Activated T-cell treated with anti-CD3 and anti-CD28 coated beads for 48 hours (primary cell): ENCODE data around the gene APOH.

Source experiments
- DNase-seq: peaks from one replicate; pipeline ENCODE4 v3.0.0-alpha.2; 2020; ENCODE audit warnings: low read depth

APOH gene

DNA sequence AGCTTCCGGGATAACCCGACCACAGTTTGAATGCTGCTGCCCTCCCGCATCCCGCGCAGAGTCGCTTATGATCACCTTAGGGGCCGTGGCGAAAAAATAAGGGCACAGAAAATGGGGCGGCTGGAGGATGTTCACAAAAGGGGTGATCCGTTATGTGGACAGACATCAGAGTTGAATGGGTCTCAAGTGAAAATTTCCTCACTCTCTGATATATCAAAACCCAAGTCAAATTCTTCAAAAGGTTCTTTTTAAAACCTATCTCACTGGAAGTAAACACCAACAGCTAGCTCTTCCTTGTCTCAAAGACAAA is 36.9 kb downstream of the APOH start:
- no peak for DNase-seq

DNA sequence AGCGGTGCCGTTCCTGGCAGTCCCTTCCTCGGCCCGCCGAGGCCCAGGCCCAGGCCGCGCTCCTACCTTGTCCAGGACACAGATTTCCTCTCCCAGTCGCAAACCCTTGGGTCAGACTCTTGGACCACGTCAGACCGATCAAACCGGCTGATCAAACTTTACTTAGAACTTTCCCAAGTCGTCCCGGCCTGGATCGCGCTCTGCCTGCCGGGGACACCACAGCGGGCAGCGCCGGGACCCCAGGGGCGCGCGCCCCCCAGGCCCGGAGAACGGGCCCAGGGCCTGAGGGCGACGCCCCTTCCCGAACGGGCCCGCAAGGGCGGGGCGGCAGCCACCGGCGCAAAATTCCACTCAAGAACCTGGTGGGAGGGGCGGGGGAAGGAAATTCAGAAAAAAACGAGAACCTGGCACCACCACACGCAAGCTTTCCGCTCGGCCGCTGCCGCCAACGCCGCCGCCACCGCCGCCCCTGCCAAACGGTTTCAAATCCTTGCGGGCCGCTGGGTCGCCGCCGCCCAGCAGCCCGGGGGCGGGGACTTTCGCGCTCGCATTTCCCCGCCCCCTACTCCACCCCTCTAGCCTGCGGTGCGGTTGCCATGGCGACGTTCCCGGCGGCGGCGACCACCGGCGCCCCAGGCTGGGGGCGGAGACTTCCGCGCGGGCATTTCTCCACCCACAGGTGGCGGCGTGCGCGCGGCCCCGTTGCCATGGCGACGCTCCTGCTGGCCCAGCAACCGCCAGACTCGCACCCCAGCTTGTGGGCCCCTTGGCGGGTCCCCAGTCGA is 37.4 kb downstream of the APOH start, which contains the start of gene CEP112:
TSS of gene CEP112 (minus strand) at position 541 of the 785 bp plus-strand sequence.
- peak; percentile 84 for DNase-seq

DNA sequence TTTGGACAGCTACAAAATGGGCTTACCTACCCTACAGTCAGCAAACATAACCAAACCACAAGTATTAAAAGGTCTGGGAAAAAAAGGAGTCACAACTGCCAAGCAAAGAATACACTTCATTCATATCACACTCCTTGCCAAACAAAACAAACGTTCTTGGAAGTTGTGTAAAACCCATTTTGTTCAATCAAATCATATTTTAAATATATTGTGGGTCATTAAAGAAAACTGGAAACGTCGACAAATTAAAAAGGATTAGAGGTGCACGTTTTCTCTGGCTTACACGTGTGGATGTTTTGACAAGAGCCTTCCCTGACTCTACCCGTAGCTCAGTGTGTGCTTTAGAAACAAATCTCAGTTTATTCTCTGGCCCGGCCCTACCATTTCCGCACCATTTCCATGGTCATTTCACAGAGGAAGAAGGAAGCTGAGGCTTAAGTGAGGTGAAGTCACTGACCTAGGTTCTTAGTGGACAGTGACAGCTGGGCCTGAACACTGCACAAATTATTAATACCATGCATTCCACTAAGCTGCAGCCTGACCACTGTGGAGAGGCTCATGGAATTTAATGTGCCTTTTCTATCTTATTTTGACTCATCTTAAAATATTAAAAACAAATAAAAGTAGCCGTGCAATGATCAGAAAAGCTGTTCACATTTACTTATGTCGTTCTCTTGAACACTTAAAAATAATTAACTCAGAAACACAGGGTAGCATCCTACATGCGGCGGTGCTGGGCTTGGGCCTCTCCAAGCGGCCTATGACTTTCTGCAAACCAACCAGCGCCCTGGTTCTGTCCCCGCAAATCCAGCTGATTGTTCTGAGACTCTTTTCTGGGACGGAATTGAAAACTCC is 38.2 kb downstream of the APOH start:
- DNase-seq: no peak

DNA sequence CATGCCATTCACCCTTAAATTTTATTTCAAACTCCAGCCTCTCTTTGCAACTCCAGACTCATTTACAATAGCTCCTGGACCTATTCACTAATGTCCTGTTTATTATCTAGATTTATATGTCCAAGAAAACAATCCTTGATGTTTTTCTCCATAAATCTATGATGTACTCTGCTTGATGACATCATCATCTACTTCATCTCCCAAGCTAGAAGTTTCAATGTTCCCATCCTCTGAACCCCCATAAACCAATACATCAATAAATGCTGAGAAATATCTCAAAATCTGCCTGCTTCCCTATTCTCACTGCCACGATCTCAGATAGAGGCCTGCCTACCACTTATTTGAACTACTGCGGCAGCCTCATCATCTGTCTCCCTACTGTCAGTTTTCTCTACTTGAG is 41.5 kb downstream of the APOH start:
- no peak for DNase-seq

DNA sequence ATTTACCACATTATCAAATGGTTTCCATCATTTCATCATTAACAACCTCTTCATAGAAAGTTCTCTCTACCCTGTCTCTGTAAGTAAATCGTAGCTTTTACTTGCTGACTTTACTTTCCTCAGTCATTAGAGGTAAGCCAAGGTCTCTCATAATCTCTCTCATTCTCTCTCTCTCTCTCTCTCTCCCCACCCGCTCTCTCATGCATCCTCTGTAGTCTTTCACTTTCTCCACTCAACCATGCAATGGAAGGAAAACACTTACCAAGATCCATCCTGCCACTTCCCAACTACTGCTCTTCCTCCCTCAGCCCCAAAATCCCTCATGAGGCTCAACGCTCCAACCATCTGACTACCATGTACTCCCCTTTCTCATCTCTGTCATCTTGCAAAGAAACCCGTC is 43.4 kb downstream of the APOH start:
- no peak for DNase-seq

DNA sequence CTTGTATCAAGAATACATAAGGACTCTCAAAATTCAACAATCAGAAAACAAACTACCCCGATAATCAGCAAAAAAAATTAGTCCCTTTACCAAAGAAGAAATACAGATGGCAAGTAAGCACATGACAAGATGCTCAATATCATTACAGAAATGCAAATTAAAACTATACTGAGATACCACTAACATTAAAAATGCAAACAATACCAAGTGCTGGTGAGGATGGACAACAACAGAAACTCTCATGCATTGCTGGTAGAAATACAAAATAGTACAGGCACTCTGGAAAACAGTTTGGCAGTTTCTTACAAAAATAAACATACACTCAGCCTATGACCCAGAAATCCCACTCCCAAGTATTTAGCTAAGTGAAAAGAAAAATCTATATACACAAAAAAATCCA is 44.8 kb downstream of the APOH start:
- no peak for DNase-seq

GRCh38 chr17:66183529-66183928 is 45.7 kb downstream of the APOH start:
- no peak for DNase-seq

- no peak for DNase-seq
Observed at GRCh38 chr17:66178642-66179041, 50.6 kb downstream of the APOH start.

- no peak for DNase-seq
Observed at GRCh38 chr17:66177048-66177447, 52.2 kb downstream of the APOH start.

DNA sequence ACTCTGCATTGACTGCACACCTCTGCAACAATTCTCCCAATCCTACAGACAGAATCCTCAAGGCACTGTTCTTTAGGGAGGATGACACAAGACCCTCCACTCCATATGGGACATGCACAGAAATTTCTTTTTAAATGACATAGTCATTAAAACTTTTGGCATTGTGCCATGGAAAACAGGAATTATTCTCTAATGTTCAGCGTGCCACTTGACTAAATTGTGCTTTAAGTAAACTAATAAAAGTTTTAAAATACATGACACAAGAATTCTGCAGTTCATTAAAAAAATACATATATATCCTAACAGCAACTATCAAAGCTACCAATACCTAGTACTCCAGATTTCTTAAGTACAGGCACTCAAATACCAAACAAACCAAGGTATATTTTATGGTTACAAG is 53.3 kb downstream of the APOH start:
- DNase-seq: no peak

DNA sequence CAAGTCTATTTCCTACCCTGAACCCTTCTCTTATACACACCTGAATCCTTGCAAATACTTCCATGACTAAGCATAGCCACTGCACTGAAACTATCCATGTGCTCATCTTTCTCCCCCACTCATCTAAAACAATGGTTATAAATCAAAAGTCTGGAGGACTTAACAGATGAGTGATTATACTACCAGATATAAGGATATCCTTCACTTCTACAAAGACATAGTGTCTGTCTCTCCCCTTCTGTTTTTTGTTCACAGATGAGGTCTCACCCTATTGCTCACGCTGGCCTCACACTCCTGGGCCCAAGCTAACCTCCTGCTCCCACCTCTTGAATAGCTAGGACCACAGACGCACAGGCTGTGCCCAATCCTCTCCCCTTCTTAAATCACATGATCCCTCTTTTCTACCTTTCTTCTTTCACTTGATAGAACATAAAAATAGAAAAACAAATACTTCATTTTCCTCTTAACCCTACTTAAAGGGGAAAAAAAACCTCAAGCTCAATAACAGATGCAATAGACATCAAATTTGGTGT is 56.5 kb downstream of the APOH start:
- no peak for DNase-seq

GRCh38 chr17:66172144-66172543 is 57.1 kb downstream of the APOH start:
- no peak for DNase-seq

DNA sequence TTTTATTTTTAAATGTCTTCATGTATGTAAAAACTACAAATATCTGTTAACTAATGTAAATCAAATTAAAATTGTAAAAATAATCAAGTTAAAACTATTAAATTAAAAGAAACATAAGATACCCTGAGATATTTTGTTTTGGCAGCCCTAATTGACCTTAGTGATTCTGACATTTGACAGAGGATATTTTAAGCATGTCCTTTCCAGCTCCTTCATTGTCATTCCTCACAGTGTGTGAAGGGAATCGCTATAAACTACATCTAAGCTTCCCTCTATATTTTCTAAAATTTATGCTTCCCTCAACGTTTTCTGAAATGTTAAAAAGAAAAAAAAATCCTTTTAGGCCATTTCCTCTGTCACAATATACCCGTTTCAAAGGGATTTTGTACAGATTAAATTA is 57.5 kb downstream of the APOH start:
- DNase-seq: no peak

GRCh38 chr17:66171172-66171571 is 58.0 kb downstream of the APOH start:
- DNase-seq: no peak

DNA sequence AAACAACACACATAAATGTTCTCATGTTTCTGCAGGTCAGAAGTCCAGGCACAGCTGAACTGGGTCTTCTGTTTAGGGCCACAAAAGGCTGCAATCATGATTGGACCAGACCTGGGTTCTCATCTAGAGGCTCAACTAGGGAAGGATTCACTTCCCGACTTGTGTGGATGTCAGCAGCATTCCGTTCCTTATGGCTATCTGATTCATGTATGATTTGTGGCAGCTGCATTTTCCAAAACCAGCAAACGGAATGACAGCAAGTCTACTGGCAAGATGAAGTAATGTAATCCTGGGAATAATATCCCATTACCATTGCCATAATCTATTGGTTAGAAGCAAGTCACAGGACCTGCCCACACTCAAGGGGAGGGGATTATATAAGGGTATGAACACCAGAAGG is 59.4 kb downstream of the APOH start:
- DNase-seq: no peak

GRCh38 chr17:66167189-66167815 is 61.9 kb downstream of the APOH start:
- no peak for DNase-seq

GRCh38 chr17:66165537-66166123 is 63.6 kb downstream of the APOH start:
- no peak for DNase-seq
